Measurements from ENCODE around the gene STIMATE.

Gene STIMATE

DNA sequence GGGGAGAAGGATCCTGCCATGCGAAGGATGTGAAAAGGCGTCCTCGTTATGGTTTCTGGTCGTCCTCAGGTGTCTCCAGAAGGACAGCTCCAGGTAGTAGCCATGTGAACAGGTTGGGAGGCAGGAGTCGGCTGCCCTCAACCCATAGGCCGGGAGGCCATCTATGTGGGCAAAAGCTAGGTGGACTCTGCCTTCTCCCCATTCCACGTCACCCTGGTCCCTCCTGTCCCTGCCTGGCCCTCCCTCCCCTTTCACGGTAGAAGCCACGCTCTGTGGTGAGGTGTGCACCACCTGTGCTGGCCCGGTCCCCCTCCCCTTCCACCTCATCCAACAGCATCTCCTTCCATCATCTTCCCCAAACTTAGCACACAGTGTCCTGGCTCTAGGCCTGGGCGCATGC lies 86.4 kb downstream of the STIMATE start:
- no peak for DNase-seq

DNA sequence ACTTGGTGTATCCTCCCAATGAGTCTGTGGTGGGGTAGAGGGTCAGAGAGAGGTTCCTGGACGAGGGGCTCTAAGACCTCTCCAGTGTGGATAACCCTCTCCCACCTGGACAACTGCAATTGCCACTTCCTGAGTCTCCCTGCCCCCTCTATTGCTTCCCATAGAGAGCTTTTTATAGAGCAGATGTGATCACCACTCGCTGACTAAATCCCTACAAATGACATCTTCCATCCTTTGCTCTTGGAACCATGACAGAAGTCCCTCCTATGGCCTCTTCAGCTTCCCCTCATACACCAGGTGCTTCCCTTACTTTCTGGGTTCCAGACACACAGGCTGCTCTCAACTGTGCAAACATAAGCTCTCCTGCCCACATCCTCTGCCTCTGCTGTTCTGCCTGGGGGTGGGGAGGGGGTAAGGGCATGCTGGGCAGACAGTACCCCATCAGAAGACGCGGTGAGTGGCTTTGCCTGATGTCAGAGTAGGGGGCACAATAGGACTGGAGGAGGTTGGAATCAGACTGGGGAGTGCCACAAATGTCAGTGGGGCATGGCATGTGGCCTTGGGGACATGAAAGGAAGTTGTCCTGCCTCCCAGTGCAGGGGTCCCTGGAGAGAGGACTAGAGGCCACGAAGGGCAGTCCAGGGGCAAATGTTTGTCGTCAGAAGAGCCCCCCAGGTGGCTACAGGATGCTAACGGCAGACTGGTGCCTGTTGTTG lies 87.5 kb downstream of the STIMATE start:
- DNase-seq, result no peak

DNA sequence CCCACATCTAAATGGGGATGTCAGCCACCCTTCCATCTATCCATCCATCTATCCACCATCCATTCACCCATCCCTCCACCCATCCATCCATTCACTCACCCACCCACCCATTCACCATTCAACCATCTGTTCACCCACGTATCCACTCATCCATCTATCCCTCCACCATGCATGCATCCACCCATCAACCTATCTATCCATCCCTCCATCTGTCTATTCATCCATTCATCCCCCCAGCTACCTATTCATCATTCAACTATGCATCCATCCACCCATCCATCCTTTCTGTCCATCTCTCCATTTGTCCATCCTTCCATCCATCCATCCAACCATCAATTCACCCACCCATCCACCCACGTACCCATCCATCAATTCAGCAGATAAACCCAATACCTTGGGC lies 88.2 kb downstream of the STIMATE start:
- no peak for DNase-seq

DNA sequence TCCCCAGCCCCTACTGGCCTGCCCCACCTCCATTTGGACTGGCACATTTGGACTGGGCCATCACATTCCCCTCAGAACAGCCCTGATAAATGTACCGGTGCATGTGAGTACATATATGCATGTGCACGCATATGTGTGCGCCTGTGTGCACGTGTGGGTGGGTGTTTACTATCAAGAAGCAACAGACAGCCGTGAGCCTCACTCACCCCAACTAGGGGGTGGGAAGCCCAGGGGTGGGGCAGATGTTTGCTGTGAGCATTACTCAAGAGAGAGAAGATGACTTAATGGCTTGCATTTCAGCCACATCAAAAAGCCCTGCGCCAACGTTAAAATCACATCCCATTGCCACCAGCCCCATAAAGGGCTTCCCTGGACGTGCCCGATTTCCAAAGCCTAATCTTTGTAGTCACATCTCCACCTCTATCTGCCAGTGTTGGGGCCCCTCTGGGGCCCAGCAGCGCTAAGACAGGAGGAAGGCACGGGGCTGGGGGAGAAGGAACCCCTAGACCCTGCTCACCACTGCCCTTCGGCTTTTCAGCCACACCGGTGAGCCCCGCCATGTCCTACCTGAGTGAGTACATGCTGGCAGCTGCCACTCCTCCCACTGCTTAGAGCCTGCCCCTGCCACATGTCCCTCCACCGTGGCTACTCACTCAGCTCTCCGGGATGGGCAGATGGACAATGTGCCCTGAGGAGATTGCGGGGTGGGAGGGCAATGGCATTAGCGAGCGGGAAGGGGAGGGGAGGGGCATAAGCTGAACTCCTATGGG lies 91.9 kb downstream of the STIMATE start:
- DNase-seq, result no peak

DNA sequence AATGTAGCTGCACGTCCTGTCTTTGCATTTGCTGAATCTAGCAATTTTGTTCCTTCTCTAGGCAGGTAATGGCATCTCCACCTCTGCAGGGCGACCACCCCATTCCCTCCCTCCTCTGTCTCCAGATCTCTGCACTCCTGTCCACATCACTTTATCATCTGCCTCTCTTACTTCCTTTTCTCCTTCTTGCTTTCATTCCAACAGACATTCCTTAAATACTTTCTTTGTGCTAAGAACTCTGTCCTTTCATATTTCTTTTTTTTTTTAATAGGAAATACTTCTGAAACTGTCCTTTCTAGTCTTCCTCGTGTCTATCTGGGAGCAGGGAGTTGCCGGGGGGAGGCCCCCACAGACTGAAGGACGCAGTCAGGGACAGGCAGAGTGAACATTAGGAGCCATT lies 95.5 kb downstream of the STIMATE start:
- no peak for DNase-seq

DNA sequence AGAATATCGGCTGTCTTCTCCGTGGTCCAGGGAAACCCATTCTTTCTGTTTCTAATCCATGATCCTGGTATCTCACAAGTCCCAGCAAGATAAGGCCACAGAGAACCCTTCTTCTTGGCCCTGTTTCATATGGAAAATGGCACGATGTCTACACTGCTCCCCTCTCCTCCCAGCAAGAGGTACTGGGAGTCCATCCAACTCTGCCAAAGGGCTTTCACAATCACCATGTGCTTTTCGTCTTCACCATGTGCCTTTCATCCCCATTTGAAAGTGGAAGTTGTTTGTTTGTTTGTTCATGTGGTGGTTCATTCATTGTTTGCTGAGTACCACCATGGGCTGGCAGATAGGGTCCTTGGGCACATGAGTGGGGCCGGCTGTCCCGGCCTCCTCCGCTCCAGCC lies 97.3 kb downstream of the STIMATE start:
- DNase-seq, result no peak

DNA sequence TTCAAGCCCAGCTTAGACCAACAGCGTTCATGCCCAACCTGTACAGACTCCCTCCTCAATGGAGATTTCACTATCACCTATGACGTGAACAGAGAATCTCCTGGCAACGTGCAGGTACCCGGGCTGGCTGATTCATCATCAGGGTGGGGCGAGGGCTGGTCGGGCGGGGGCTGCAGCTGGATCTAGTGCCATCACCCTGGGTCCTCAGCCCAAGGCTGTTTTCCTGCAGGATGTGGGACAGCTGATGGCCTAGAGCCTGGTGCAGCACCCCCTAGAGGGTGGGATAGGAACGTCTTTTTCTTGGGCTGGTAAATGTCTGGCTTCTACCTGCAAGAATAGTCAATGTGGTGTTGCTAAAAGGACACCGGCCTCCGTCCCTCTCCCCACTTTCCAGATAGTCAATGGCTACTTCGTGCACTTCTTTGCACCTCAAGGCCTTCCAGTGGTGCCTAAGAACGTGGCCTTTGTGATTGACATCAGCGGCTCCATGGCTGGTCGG lies 98.3 kb downstream of the STIMATE start:
- DNase-seq, result no peak

DNA sequence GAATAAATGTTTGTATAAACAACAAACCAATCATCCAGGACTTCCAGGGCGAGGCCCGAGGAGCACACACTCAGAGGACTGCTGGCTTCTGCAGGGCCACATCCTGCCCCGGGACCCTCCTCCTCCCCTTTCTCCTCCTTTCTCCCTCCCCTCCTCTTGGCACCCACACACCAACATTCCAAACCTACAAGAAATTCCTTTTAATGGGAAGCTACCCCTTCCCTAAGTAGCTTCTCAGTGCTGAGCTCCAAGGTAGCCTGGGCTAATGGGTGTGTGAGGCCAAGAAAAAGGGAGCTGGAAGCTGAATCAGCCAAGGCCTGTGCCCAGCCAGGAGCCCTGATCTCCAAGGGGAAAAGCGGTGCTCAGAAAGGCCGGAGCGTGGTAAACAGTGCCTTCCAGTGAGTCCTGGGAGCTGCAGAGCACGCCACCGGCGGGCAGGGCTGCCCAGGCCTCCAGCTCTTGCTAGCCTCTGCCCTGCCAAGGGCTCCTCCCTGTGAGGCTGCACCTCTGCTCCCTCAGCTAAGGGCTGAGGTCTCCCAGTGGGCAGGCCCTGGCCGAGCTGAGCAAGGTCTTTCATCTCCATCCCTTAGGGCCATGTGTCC lies 98.9 kb downstream of the STIMATE start:
- no peak for DNase-seq

DNA sequence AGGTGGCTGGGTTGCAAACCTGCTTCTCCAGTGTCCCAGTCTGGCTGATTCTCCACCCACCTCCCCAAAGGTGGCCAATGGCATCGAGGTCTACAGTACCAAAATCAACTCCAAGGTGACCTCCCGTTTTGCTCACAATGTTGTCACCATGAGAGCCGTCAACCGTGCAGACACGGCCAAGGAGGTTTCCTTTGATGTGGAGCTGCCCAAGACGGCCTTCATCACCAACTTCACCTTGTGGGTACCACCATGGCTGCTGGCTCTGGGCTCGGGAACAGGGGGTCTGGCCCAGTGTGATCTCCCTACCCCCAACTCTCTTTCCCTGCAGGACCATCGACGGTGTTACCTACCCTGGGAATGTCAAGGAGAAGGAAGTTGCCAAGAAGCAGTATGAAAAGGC lies 100.9 kb downstream of the STIMATE start:
- DNase-seq, result no peak

DNA sequence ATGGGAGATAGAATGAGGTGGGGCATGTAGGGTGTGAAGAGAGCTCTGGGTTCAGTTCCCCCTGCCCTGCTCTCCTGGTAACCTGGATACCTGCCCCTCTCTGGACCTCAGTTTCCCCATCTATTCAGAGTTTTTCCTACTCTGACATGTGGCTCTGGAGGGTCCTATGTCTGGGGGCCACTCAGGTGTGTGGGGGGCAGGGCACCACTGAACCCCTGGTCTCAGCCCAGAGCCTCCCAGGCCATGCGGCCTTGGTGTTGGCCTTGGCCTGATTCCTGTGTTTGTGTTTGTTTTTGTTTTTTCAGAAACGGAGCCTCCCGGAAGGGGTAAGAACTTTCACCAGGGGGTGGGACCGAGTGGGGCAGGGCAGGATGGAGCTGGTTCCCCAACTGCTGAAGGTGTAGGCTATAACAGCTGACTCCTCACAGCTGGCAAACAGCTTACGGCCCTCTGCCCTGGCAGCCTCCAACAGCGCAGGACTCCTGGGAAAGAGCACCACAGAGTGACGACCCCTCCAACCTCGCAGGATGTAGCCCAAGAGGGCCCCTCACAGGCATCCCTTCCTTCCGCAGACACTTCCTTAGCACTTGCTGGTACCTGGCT lies 101.9 kb downstream of the STIMATE start:
- no peak for DNase-seq

DNA sequence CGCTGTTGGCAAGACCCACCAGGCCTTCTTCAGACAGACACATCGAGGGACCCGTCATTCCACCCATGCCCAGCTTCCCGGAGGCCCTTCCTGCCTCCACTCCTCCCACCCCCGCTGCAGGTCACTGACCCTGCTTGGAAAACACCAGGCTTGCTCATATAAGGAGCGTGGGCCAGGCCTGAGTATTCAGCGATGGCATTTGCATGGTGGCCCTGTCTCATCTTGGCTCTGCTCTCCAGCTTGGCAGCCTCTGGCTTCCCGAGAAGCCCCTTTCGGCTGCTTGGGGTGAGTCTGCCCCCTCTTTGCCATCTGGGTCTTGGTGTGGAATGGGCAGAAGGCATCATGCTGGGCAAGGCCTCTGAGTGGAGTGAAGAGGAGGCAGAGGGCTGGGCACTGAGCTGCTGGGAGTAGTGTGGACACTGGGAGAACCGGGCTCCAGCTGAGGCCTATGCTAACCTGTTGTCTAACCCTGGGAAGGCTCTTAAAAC lies 102.7 kb downstream of the STIMATE start, which contains the start of gene ITIH3:
Gene ITIH3 (plus strand): TSS at position 185 of the 488 bp plus-strand sequence. CDS start 8 bp downstream, at position 193.
- DNase-seq, result no peak

DNA sequence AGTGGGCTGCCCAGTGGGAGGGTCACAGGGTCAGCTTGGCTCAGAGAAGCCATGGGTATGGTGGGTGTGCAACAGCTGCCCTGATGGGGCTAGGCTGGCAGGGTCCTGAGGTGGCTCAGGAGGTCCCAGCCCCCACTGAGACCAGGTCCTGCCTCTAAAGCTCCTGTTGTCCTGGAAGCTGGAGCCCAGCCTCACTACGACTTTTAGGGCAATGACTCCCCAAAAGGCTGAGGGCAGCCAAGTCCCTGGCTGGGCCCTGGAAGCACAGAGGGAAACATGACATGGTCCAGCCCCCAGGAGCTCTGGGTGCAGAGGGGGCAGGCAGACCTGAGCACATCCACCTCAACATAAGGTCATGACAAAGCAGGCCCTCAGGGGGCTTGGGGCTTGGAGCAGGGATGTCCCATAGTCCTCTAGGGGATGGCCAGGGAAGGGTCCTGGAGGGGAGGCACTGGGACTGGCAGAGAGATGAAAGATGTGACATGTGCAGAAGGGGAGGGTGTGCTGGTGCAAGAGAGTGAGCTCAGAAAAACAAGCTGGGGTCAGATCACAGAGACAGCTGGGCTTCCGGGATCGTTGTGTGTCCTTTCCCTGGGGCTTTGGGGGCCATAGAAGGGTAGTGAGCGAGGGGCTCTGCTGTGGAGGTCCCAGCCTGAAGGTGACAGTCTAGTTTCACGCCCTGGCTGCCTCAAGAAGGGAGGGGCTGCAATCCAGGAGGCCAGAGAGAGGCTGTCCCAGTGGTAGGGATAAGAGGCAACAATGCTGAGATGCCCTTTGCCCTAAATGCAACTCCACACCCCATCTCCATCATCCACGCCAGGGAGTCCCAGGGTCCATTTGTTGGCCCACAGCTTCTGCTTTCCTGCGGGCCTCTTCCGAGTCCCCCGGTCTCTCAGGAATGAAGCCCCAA lies 103.4 kb downstream of the STIMATE start:
- no peak for DNase-seq

DNA sequence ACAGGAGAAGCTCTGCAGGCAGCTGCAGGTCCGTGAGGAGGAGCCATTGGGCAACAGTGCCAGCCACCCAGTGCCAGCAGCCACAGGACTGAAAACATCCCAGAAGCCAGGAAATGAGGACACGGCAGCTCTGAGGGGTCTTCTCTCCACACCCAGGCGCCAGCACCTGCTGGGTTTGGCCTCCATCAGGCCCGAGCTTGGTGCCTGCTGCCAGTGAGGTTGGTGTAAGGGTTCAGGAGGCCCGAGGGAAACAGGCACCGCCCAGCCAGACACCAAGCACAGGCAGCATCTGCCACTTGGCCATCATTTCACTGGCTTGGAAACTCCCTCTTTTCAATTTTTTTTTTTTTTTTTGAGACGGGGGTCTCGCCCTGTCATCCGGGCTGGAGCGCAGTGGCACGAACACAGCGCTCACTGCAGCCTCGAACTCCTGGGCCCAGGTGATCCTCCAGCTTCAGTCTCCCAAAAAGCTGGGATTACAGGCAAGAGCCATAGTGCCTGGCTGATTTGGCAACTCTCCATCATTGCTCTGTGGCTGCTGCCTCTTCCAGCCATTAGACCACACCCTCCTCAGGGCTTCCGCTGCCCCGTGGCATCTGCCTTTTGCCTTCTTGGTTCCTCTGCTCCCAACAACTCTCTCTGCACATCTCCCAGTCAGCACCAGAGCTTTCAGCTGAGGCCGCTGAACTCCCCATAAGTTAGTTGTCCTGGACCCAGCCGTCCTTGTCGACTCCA lies 104.2 kb downstream of the STIMATE start:
- no peak for DNase-seq

DNA sequence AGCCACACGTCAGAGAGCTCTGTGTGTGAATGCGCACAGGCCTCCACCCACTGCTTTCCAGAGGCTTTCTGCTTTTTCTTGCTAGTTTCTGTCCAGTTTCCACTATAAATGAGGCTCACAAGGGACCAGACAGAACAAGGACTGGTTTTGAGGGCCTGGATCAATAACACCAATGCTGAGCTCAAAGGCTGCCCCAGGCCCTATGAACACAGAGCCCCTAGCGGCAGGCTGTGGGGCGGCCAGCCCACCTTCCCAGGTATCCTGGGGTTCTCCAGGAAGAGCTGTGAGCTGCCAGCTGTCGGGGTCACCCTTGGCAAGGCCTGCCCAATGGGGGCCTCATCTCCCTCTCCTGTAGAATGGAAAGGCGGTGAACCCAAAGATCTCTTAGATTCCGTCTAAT lies 104.9 kb downstream of the STIMATE start:
- no peak for DNase-seq

DNA sequence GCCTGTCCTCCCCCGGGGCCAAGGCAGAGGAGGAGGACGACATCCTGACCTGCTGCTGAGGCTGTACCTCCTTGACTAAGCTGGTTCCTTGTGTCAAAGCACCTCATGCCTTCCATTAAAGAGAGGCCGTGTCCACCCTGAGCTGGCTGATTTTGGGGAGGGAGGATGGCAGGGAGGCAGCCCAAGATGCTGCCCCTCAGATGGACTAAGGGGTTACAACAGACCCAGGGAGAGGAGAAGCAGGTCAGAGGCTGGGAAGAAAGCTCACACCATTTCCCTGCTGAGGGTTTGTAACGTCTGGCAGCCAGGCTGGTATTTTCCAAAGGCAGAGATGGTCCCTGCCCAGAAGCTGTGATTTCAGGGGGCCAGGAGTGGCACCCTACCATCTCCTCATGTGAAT lies 105.4 kb downstream of the STIMATE start:
- no peak for DNase-seq

DNA sequence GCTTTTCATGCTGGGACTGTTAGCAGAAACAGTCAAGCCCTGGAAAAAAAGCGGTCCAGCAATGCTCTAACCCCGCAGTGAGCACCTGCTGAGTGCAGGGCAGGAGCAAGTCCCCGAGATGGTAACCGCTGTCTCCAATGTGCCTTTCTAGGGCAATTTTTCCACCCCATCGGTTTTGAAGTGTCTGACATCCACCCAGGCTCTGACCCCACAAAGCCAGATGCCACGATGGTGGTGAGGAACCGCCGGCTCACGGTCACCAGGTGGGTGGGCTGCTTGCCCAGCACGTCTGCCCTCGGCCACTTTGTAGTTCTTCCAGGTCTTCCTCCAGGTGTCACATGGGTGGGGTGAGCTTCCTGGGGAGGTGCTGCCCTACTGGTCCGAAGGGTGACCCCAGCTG lies 106.0 kb downstream of the STIMATE start:
- DNase-seq, result no peak

DNA sequence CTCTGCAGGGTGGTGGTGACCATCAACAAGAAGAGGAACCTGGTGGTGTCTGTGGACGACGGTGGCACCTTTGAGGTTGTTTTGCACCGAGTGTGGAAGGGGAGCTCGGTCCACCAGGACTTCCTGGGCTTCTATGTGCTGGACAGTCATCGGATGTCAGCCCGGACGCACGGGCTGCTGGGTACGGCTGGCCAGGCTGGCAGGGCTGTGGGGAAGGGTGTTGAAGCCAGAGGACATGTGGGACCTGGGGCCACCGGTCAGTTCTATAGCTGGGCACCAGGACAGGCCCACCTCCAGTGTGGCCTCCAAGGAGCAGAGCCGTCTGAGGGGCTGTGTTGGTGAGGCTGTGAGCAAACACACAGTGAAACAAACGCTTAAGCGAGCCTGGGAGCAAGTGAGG lies 106.6 kb downstream of the STIMATE start:
- DNase-seq, result no peak

DNA sequence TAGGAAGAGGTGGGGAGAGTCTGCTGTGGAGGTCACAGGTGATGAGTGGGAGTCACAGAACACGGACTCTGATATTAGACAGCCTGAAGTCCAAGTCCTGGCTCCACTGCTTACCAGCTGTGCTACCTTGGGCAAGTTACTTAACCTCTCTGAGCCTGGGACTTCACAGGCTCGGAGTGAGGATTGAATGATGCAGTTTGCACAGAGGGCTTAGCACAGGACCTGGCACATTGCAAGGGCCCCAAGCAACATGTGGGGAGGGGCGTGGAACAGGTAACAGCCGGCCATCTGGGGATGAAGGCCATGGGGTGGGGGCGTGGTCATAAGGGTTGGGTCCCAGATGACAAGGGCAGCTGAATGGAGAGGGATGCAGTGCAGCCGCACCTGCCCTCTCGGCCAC lies 107.0 kb downstream of the STIMATE start:
- DNase-seq, result no peak

DNA sequence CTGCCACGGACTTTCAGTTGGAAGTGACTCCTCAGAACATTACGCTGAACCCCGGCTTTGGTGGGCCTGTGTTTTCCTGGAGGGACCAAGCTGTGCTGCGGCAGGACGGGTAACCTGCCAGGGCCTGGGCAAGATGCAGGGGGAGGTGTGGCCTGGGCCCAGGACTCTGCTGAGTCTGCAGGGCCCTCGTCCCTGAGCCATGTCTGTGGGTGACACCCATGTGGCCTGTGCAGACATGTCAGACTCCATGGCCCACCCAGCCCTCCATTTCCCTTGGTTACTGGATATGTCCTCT lies 107.7 kb downstream of the STIMATE start:
- DNase-seq, result no peak

DNA sequence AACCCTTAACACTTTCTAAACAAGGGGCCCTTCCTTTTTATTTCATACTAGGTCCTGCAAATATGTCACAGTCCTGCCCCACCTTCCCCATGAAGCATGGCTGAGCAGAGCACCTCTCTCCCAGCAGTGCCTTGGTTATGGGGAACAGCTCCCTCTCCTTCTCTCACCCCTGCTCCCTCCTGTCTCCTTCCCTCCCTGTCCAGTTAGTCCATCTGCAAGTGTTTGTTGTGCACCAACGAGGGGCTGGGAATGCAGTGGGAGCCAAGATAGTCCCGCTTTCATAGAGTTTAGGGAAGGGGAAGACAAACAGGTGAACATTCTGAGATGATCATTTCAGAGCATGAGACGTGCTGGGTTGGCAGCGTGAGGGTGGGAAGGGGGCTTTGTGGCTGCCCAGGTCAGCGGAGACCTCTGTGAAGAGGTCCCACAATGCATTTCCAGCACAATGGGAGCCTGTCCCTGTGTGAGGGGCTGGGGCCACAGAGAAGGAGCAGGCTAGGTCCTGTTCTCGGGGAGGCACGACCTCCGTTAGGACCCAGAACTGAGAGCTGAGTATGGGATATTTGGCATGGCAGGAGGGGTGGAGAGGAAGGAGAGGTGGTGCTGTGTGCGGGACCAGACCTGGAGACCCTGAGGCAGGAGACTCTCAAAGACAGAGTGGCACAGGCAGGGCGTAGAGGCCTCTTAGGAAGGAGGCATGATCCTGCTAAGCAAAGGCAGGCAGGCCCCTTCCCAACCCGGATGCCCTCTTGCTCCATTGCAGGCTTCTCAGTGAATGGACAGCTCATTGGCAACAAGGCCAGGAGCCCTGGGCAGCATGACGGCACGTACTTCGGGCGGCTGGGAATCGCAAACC lies 108.2 kb downstream of the STIMATE start:
- DNase-seq, result no peak

Measured in NCI-H1436 (cell line).